ENCODE measurements around the gene CAMK2B.
A peak's percentile ranks its signal among the peaks of the same experiment; 100 is the strongest.

Gene CAMK2B

GRCh38 chr7:44308596-44309270, 16.7 kb downstream of the CAMK2B start:
- no peak for DNase-seq

DNA sequence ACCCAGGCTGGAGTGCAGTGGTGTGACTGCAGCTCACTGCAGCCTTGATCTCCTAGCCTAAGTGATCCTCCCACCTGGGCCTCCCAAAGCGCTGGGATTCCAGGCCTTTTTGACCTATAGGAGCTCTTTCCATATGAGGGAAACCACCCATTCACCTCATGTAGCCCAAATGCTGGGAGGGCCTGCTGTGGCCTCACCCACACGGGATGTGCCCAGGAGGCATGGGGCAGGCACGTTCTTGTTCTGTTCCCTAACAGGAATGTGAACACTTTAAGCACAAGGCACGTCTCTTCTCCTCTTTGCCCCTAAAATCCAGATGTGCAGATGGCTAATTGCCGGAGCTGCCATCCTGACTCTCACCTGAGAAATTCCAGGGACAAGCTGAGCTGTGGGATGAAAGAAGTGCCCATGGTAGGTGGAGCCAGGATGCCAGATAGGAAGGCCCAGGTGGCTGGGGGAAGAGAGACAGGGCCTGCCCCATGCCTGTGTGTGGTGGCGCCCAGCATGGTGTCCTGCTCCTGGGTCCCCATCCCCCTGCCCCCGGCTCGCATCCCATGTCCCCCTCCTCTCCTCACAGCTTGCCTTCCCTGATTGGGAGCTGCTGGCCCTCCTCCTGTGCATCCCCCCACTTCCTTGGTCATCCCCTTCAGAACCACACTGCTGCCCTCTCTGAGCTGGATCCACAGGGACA, 17.3 kb downstream of the CAMK2B start:
- DNase-seq, result no peak

DNA sequence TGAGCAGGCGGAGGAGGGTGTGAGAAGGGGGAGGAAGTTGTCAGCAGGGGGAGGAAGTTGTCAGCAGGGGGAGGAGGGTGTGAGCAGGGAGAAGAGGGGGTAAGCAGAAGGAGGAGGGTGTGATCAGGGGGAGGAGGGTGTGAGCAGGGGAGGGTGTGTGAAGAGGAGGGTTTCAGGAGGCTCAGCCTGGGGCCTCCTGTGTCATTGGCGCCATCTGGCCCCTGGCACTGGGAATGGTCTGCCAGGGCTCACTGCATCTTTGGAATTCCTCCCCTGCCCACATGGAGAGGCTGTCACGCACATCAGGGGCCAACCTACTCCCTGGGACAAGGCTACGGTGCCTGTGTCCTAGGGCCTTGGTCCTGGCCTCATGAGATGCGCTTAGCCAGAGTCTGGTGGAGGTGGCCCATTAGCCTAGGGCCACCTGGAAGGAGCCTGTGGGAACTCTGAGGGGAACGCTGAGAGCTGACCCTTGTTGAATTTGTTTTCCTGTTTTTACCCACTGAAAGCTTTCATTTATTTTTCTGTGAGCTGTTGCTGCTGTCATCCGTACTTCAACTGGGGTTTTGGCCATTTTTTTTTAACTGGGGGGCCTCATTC, 18.0 kb downstream of the CAMK2B start:
- DNase-seq, result peak in 2 of 3 donors; percentile 15 to 34

GRCh38 chr7:44306606-44307005, 18.8 kb downstream of the CAMK2B start:
- DNase-seq, result no peak

GRCh38 chr7:44305564-44306507, 19.6 kb downstream of the CAMK2B start:
- no peak for DNase-seq

GRCh38 chr7:44294325-44295069, 30.9 kb downstream of the CAMK2B start:
- DNase-seq, result no peak

- DNase-seq, result no peak
Measured at GRCh38 chr7:44293561-44294324, 31.7 kb downstream of the CAMK2B start.

GRCh38 chr7:44292876-44293560, 32.4 kb downstream of the CAMK2B start:
- DNase-seq, result no peak

GRCh38 chr7:44292420-44292817, 33.0 kb downstream of the CAMK2B start:
- no peak for DNase-seq

DNA sequence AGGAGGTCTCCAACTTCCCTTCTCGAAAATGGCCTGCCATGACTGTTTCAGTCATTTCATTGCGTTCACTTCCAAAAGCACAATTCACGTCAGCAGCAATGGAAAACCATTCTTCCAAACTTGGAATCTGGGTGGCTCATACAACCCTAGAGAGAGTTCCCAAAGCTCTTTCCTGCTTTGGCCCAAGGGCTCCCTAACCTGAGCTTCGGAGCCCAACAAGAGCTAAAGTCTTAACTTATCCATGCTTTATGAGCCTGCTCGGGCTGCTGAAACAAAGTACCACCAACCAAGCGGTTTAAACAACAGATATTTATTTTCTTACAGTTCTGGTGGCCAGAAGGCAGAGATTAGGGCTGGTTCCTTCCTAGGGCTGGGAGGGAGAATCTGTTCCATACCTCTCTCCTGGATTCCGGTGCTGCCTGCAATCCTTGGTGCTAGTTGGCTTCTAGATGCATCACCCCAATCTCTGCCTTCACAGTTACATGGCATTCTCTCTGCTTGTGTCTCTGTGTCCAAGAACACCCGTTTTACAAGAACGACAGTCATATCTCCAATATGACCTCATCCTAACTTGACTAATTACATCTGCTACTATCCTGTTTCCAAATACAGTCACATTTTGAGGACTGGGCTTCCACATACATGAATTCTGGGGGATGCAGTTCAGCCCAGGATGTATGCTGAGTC, 33.5 kb downstream of the CAMK2B start:
- no peak for DNase-seq

DNA sequence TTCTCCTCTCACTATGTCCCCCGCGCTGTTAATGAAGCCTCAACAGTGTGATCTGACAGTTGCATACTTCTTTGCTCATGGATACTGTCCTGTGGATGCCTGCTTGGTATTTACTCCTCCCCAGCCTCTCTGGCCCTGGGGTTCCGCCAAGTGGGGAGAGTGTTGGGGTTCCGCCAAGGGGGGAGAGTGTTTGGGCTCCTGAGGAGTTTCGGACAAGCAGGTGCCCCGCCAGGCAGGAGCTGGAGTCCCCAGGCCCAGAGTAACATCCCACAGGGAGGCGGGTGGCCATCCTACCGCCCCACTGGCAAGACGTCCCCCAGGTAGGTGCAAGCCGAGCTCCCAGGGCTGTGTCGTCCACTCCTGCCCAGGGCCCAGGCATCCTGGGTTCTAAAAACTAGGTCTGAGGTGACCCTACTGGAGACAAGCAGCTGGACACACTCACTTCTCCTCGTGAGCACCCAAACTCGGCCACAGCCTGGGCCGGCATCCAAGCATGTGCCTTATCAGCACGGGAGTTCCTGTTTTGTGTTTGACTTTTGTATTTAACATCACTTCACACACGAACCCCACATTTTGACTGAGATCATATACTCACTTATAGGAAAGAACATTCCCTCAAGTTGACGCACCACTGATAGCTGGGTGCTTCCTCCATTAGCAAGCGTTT, 34.2 kb downstream of the CAMK2B start:
- DNase-seq, result peak; percentile 51 to 62 (median 53)

DNA sequence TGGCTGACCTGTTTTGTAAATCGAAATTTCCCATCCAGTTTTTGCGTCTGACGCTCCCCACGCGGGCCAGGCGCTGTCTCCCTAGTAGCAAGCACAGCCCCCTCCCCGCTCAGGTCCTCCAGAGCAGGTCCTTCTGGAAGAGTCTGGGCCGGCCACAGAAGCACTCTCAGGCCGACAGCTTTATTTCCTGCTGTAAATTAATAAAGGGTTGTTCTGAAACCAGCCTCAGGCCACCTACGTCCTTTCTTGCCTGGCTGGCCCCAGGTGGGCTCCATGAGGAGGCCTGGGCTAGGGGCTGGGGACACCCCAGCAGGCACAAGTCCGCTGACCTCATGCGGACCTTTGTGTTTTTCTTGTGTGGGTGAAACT, 35.2 kb downstream of the CAMK2B start:
- DNase-seq, result no peak

DNA sequence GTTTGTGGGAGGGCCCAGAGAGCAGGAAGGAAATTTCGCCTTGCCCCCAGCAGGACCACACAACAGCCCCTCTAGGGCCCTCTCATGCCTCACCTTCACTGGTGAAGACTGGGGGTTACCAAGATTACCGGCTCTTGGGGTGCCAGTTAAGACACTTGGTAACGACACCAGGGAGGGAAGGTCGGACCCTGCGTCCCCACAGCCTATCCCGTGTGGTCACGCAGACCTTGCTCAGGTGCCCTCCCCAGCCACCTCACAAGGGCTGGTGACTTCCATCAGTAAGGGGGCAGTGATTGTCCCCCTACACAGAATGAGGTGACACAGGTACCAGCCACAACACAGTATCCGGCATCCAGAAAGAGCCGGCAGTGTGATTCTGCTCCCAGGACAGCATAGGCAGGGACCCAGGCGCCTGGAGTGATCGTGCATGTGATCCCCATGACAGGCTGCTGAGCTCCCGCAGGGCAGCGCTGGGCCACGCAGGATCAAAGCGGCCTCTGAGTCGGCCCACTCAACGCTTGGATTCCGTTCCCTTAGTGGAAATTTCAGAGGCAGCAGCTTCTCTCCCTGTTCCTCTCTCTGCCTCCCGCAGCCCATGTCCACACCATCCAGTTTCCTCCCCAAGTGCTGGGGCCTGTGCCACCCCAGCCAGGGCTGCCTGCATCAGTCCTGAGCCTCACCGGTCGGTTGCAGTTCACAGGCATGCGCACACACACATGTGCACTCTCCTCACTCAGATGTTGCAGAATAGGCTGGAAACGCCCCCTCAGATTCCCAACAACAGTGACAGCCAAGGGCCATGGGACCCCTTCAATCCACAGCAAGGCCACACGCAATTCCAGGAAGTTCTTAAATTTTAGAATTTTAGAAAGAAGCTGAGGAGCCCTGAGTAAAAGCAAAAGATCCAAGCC, 35.8 kb downstream of the CAMK2B start:
- no peak for DNase-seq

DNA sequence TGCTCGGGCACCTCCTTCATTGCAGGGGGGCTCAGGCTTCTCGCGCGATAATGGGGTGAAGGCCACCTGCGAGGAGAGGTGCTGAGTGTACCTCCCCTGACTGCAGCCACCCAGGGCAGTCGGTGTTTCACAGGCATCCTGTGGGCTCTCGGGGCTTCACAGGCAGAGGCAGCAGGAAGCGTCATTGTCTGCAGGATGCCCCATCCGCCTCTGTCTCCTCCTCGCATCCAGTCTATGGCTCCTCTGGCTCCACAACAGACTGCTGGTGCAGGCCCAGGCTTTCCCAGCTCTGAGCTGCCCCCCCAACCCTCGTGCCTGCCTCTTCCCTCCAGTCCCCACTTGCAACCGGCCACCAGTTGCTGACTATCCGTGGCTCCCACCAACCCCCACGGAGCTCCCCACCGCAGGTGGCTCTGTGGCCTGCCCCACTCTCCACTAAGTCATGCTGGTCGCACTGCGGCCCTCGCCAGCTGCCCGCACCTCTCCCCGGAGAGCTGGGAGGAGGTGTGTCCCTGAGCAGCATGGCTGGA, 36.5 kb downstream of the CAMK2B start:
- DNase-seq, result no peak

DNA sequence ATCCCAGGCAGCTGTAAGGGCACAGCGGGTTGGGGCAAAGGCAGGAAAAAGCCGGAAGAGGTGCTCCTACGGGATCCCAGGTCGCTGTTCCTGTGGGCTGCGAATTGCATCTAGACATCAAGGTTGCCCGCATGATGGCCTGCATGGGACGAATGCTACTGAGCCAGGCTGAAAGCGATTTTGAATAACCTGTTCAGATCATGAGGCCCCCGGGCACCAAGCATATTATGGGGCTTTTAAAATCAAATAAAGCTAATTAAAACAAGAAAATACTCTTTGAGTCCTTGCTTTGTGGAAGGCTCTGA, 37.1 kb downstream of the CAMK2B start:
- no peak for DNase-seq

GRCh38 chr7:44287488-44288380, 37.7 kb downstream of the CAMK2B start:
- no peak for DNase-seq

Data from suppressor macrophage treated with lipopolysaccharide for 1 hour (primary cell).